K562 (cell line): ENCODE data around the gene PRKD1. TPM values are rescaled to one million over a fixed set of nuclear protein-coding genes. Genes with fewer than 3 reads are reported as not detected.

Experiments used
- ATAC-seq: fragments of 200-7000 bp; cut with Tn5 transposase; 3 replicates; pipeline ENCODE4 v1.9.1; 2020; ENCODE audit warnings: moderate library complexity
- BruUV-seq: library from RNA; stranded (reverse); fragments of 400-500 nt; replicated peaks from 2 replicates; lab custom pipeline; 2021; lab: Mats Ljungman, UMichigan
- CTCF ChIA-PET: fragments of 300-600 bp; formaldehyde crosslinking; extraction: SDS; loops from one replicate; lab custom pipeline; 2021; ENCODE audit warnings: low intra/inter-chr PET ratio; lab: Yijun Ruan, JAX
- POLR2A ChIA-PET: fragments of 300-600, 350-650 bp; sonication (Branson Sonifier 250); formaldehyde crosslinking; extraction: SDS; loops from one replicate; lab custom pipeline; 2021; ENCODE audit warnings: antibody characterized with exemption, inconsistent platforms; lab: Yijun Ruan, JAX
- DNase-seq, 4 experiments: peaks; one replicate each; pipeline versions ENCODE4 v3.0.0 to v3.0.0-alpha.2; 2011 to 2018; ENCODE audit warnings: low spot score in 3 of 4, mixed read lengths in 3 of 4; ENCODE audit errors: extremely low read depth in 1 of 4
- FAIRE-seq: peaks from 2 replicates; lab custom pipeline; 2011; peaks lifted over from hg19 to GRCh38; lab: Jason Lieb, UNC
- H2AFZ ChIP-seq: 2 replicates; pipeline ENCODE4 v1.6.0; 2011; ENCODE audit warnings: low read depth, low read length, control low read depth, inconsistent platforms
- H3K27ac ChIP-seq: fragments of 200-600 bp; 3 replicates; pipeline ENCODE4 v1.8.0; 2011; ENCODE audit warnings: low read depth, mild to moderate bottlenecking, control low read depth, inconsistent platforms, low read length, moderate library complexity, mixed read lengths; ENCODE audit errors: extremely low read depth
- H3K27me3 ChIP-seq, 2 experiments: fragments of 300-600 bp in 1 of 2; 2 replicates in 1 of 2; 3 replicates in 1 of 2; pipeline versions ENCODE4 v1.6.0 to v1.8.0; 2011; ENCODE audit warnings: inconsistent platforms in 2 of 2, low read length in 2 of 2, mild to moderate bottlenecking in 1 of 2, mixed read lengths in 1 of 2, moderate library complexity in 1 of 2; ENCODE audit not compliant: control insufficient read depth in 2 of 2, insufficient read depth in 2 of 2
- H3K36me3 ChIP-seq: fragments of 300-600 bp; 3 replicates; pipeline ENCODE4 v1.8.0; 2011; ENCODE audit warnings: mild to moderate bottlenecking, low read length, inconsistent platforms; ENCODE audit not compliant: control insufficient read depth, insufficient read depth
- H3K4me1 ChIP-seq, 2 experiments: fragments of 200-600 bp in 1 of 2; replicated peaks in 1 of 2; 2 replicates in 1 of 2; 3 replicates in 1 of 2; pipeline versions ENCODE4 v1.5.1 to v1.8.0; 2011; ENCODE audit warnings: inconsistent platforms in 2 of 2, low read length in 2 of 2, mild to moderate bottlenecking in 1 of 2, mixed read lengths in 1 of 2, moderate library complexity in 1 of 2; ENCODE audit not compliant: control insufficient read depth in 2 of 2, insufficient read depth in 2 of 2
- H3K4me2 ChIP-seq: 2 replicates; pipeline ENCODE4 v1.6.1; 2011; ENCODE audit warnings: low read length, control low read depth, inconsistent platforms, mixed read lengths; ENCODE audit not compliant: insufficient read depth
- H3K4me3 ChIP-seq: fragments of 200-600 bp; sonication (generic), shearing (Covaris generic); 2 replicates; pipeline ENCODE4 v1.5.1; 2016; ENCODE audit warnings: control low read depth, inconsistent platforms
- H3K79me2 ChIP-seq: fragments of 200-600 bp; 3 replicates; pipeline ENCODE4 v1.8.0; 2011; ENCODE audit warnings: low read length, inconsistent platforms; ENCODE audit not compliant: control insufficient read depth, insufficient read depth
- H3K9ac ChIP-seq, 2 experiments: 2 replicates each; pipeline versions ENCODE4 v1.6.0 to v1.6.1; 2011; ENCODE audit warnings: low read depth in 2 of 2, low read length in 2 of 2, control low read depth in 1 of 2, inconsistent platforms in 1 of 2, mild to moderate bottlenecking in 1 of 2, mixed read lengths in 1 of 2; ENCODE audit not compliant: insufficient read depth in 1 of 2
- H3K9me1 ChIP-seq: one replicate; pipeline ENCODE4 v1.6.0; 2011; ENCODE audit warnings: inconsistent platforms, mild to moderate bottlenecking, low read length, moderate library complexity; ENCODE audit not compliant: control insufficient read depth, insufficient read depth
- H3K9me3 ChIP-seq: replicated peaks from 2 replicates; pipeline ENCODE4 v1.5.1; 2011; ENCODE audit warnings: low read depth, low read length, inconsistent platforms; ENCODE audit not compliant: control insufficient read depth, insufficient read depth
- H4K20me1 ChIP-seq: replicated peaks from 2 replicates; pipeline ENCODE4 v1.6.1; 2011; ENCODE audit warnings: low read length, inconsistent platforms, mixed read lengths; ENCODE audit not compliant: control insufficient read depth, insufficient read depth
- GABPB2 ChIP-seq: fragments of 250-450 bp; sonication (Bioruptor Pico); conservative IDR thresholded peaks from 2 replicates; pipeline ENCODE4 v1.5.1; 2021; ENCODE audit warnings: mild to moderate bottlenecking
- HMG20A ChIP-seq: fragments of 450-650 bp; formaldehyde crosslinking; conservative IDR thresholded peaks from 2 replicates; pipeline ENCODE4 v1.4.0; 2020; ENCODE audit warnings: mild to moderate bottlenecking, mixed read lengths
- KDM4B ChIP-seq, 2 experiments: fragments of 450-650 bp in 1 of 2; sonication (generic) in 1 of 2; IDR thresholded peaks; 2 replicates each; pipeline ENCODE4 v1.6.1; 2016 to 2017; ENCODE audit warnings: borderline replicate concordance in 2 of 2, antibody characterized with exemption in 1 of 2, low read depth in 1 of 2, mild to moderate bottlenecking in 1 of 2
- POLR2AphosphoS5 ChIP-seq: IDR thresholded peaks from 2 replicates; pipeline ENCODE4 v1.6.1; 2011; ENCODE audit warnings: mild to moderate bottlenecking, low read depth, low read length, moderate library complexity; ENCODE audit not compliant: control insufficient read depth, insufficient read depth
- WGBS: fragments of 100-300 bp; shearing (Covaris generic); methylation state at CpG from one replicate; pipeline ENCODE4 v1.1.6; 2016; ENCODE audit warnings: low coverage, mixed read lengths; ENCODE audit not compliant: insufficient coverage; ENCODE audit errors: missing lambda C conversion rate; 5-methylcytosine and 5-hydroxymethylcytosine counted together
- in situ Hi-C: fragments of 300-500 bp; cut with MboI; formaldehyde crosslinking; loops from 4 replicates; pipeline ENCODE4 v1.15.0; 2018; ENCODE audit warnings: inconsistent platforms, mixed read lengths
- intact Hi-C: fragments of 100-400 bp; cut with micrococcal nuclease; formaldehyde crosslinking; loops from 2 replicates; pipeline ENCODE4 v1.14.2; 2022
- polyA plus RNA-seq, 8 experiments: library from polyadenylated mRNA; depleted of rRNA in 4 of 8; stranded (reverse) in 5 of 8; unstranded in 3 of 8; fragments of >200 nt; fragmentation: Nextera tagmentation in 2 of 8; fragmentation: Illumina TruSeq in 1 of 8; extraction: Ambion mirVana in 2 of 8; extraction: Trizol in 1 of 8; gene quantifications; 2 replicates each; pipeline versions ENCODE4 v1.2.1 to v1.2.3, GENCODE V29; 2011 to 2014; ENCODE audit warnings: inconsistent platforms in 1 of 8, missing spikeins in 1 of 8
- total RNA-seq, 7 experiments: library from RNA; depleted of rRNA in 6 of 7; stranded (reverse); fragments of >200 nt in 6 of 7; fragmentation: Illumina TruSeq in 2 of 7; extraction: Trizol in 2 of 7; gene quantifications; 2 replicates each; pipeline versions ENCODE4 v1.2.1 to v1.2.3, GENCODE V29; 2011 to 2021; ENCODE audit warnings: low replicate concordance in 1 of 7
- TF ChIP-seq, protein P1 (sequence below), 2 experiments: IDR thresholded peaks in 1 of 2; conservative IDR thresholded peaks in 1 of 2; 2 replicates each; pipeline ENCODE4 v1.6.1; 2016; ENCODE audit warnings: low read depth in 2 of 2, mild to moderate bottlenecking in 1 of 2, missing compliant biosample characterization in 1 of 2, missing genetic modification characterization in 1 of 2, moderate library complexity in 1 of 2

PRKD1 gene
- total and polyA plus RNA-seq, 9 of the 15 experiments (the other 6 are each of a cell fraction or from before 2014, with no cell fraction given) = 0.04 to 0.25 (median 0.13) TPM; not detected in 1

DNA sequence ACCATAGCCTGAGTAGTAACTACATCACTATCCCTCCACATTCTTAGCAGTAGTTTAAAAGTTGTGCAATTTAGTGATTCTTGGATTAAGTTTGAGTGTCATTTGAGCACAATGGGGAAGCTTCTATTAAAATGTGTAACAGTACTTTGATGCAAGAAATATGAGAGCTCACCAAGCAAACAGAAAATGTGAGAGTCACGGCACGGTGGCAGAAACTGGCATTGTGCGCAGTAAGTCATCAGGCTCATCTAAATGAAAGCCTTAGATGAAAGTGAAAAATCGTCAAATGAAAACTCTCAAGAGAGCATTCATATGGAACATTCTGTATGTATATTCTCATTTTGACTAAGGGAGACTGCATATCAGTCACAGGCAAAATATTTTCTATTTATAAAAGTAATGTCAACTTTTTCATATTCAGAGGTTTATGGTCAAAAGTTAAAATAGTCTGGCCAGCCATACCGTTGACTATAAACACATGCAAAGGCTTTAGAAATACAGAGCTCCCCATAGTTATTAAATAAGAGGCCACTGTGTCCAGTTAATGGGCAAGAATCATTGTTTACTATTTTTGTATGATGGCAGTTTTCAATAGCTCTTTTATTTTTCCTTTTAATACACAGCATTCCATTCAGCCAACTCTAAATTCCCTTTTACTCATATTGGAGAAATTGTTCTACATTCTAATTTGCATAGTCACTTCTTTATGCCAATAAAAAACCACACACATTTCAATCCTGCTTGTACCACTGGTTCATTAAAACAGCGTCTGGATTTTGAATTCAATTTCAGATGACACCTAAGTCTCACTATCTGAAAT is 167.9 kb downstream of the PRKD1 start:
- H3K27me3 ChIP-seq = no peaks in the 10 kb centered on the region
- H4K20me1 ChIP-seq = no peaks in the 10 kb centered on the region
- no peaks in the 10 kb centered on the region for H3K9me1 ChIP-seq
- FAIRE-seq (no peak), DNase-seq (no peak), ATAC-seq (no peak)
- no peak overlapping the region for H3K4me3 ChIP-seq
- TF ChIP-seq, protein P1, sequence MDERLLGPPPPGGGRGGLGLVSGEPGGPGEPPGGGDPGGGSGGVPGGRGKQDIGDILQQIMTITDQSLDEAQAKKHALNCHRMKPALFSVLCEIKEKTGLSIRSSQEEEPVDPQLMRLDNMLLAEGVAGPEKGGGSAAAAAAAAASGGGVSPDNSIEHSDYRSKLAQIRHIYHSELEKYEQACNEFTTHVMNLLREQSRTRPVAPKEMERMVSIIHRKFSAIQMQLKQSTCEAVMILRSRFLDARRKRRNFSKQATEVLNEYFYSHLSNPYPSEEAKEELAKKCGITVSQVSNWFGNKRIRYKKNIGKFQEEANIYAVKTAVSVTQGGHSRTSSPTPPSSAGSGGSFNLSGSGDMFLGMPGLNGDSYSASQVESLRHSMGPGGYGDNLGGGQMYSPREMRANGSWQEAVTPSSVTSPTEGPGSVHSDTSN (CRISPR knock-in tag; IDR thresholded peaks at IDR 0.05; ENCODE audit: low read depth) = no peak
- TF ChIP-seq, protein P1 (tag; conservative IDR thresholded peaks at IDR 0.05; ENCODE audit: low read depth) = no peak
- TF ChIP-seq GABPB2 (CRISPR knock-in tag) (no peak), KDM4B (IDR thresholded peaks at IDR 0.05; ENCODE audit: borderline replicate concordance in 2 of 2, low read depth in 1 of 2) (no peak), POLR2AphosphoS5 (no peak), HMG20A (CRISPR knock-in tag) (no peak)
- no peaks in the 10 kb centered on the region for H3K79me2 ChIP-seq
- no peak overlapping the region for H3K4me2 ChIP-seq
- BruUV-seq = no TSS peak
- no peak overlapping the region for H3K9ac ChIP-seq
- CTCF ChIA-PET = no interaction called here
- no peaks in the 10 kb centered on the region for H3K9me3 ChIP-seq
- intact Hi-C loops = no loop called here
- WGBS = 4% methylated on average over 5 of the region's 6 CpGs
- no peaks in the 10 kb centered on the region for H3K4me1 ChIP-seq
- H3K36me3 ChIP-seq = no peaks in the 10 kb centered on the region
- H3K27ac ChIP-seq = no peak overlapping the region
- H2AFZ ChIP-seq = no peak overlapping the region
- in situ Hi-C loops = no loop called here
- POLR2A ChIA-PET = no interaction called here
